NB4 (cell line): ENCODE results near the gene CROCC.
"Not testable (repeated sequence)": the region's sequence is repeated elsewhere in the genome, so short reads cannot be mapped to it uniquely, and the experiment has no call there.

ENCODE experiments used
- CTCF ChIP-seq: IDR thresholded peaks from one replicate; pipeline ENCODE4 v1.5.1; 2012; ENCODE audit warnings: low read depth, low read length
- MYC ChIP-seq: IDR thresholded peaks from 2 replicates; pipeline ENCODE4 v1.6.1; 2011; ENCODE audit warnings: low read depth, low read length
- POLR2A ChIP-seq: IDR thresholded peaks from 2 replicates; pipeline ENCODE4 v1.6.1; 2011; ENCODE audit warnings: mild to moderate bottlenecking; ENCODE audit not compliant: insufficient read length; ENCODE audit errors: extremely low read depth

DNA sequence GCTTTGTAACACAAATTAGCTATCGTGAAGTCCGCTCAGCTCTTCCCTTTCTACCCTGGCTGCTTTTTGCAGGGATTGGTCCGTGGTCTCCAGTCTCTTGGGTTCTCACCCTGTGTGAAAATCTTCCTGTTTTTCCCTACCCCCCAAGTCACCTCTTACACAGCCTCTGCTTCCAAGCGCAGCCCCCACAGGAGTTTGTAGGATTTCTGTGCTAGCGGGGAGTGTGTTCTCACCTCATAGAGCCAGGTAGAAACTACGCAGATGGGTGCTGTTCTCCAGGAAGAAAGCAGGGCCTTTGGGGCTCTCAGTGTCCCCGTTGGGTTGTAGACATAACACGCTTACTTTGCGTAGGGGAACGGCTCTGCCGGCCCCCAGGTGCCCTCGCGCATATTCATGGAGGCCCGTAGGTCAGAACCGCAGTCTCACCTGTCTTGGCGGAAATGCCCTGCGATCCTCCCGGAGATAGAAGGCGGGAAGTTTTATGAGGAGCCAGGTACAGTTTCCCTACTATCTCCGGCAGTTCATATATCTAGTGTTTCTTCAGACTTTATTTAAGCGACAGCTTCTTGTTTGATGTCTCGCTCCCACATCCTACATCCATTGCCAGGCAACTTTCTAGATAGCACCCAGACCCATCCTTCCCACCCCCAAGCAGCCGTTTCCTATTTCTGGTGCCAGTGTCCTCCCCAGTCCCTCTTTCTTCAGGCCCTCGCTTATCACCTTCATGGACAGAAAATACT, 25.2 kb upstream of the CROCC start:
- not testable (repeated sequence) for TF ChIP-seq CTCF, MYC, POLR2A
